GM12873 (cell line): ENCODE measurements around the gene NPAS3.

Experiments
- CTCF ChIP-seq: IDR thresholded peaks from 2 replicates; pipeline ENCODE4 v1.5.1; 2012; ENCODE audit warnings: low read depth, mild to moderate bottlenecking, moderate library complexity, low read length, control low read depth; ENCODE audit not compliant: insufficient read depth; ENCODE audit errors: missing control alignments

The NPAS3 gene

GRCh38 chr14:33061667-33062325, 123.1 kb downstream of the NPAS3 start:
- no peak for TF ChIP-seq CTCF

- TF ChIP-seq CTCF = no peak
Measured at GRCh38 chr14:33062476-33062875, 123.8 kb downstream of the NPAS3 start.

- TF ChIP-seq CTCF = no peak
Measured at GRCh38 chr14:33062881-33063280, 124.2 kb downstream of the NPAS3 start.

- TF ChIP-seq CTCF = no peak
Measured at GRCh38 chr14:33063521-33063920, 124.8 kb downstream of the NPAS3 start.

- TF ChIP-seq CTCF = no peak
Measured at GRCh38 chr14:33065634-33066033, 127.0 kb downstream of the NPAS3 start.

- TF ChIP-seq CTCF = no peak
Measured at GRCh38 chr14:33068040-33068439, 129.4 kb downstream of the NPAS3 start.

GRCh38 chr14:33068626-33069025, 129.9 kb downstream of the NPAS3 start:
- no peak for TF ChIP-seq CTCF
